Hepatocyte (in vitro differentiated cells): Measurements from ENCODE around the gene DHRS7. TPM values are rescaled to one million over a fixed set of nuclear protein-coding genes. Genes with fewer than 3 reads are reported as not detected.

Source experiments
- DNase-seq: peaks from one replicate; pipeline ENCODE4 v3.0.0-alpha.2; 2016; ENCODE audit warnings: low spot score
- H2AFZ ChIP-seq: fragments of 200-600 bp; sonication (generic); 2 replicates; pipeline ENCODE4 v1.6.0; 2016; ENCODE audit warnings: antibody characterized with exemption, mild to moderate bottlenecking
- H3K27ac ChIP-seq: fragments of 200-600 bp; sonication (generic); 2 replicates; pipeline ENCODE4 v1.5.1; 2016; ENCODE audit warnings: mild to moderate bottlenecking
- H3K27me3 ChIP-seq: fragments of 200-600 bp; sonication (generic); 2 replicates; pipeline ENCODE4 v1.6.1; 2016
- H3K36me3 ChIP-seq: fragments of 200-600 bp; sonication (generic); replicated peaks from 2 replicates; pipeline ENCODE4 v1.5.1; 2016; ENCODE audit warnings: low read depth; ENCODE audit not compliant: insufficient read depth
- H3K4me1 ChIP-seq: fragments of 200-600 bp; sonication (generic); 2 replicates; pipeline ENCODE4 v1.5.1; 2016; ENCODE audit warnings: mild to moderate bottlenecking, moderate library complexity; ENCODE audit not compliant: insufficient read depth
- H3K4me2 ChIP-seq: fragments of 200-600 bp; sonication (generic); 2 replicates; pipeline ENCODE4 v1.6.0; 2016
- H3K4me3 ChIP-seq: fragments of 200-600 bp; sonication (generic); 2 replicates; pipeline ENCODE4 v1.5.1; 2016; ENCODE audit warnings: mild to moderate bottlenecking
- H3K79me2 ChIP-seq: fragments of 200-600 bp; sonication (generic); 2 replicates; pipeline ENCODE4 v1.6.0; 2017; ENCODE audit warnings: mild to moderate bottlenecking
- H3K9me2 ChIP-seq: fragments of 200-600 bp; sonication (generic); replicated peaks from 2 replicates; pipeline ENCODE4 v1.6.0; 2017; ENCODE audit warnings: mild to moderate bottlenecking; ENCODE audit not compliant: insufficient read depth
- H3K9me3 ChIP-seq: fragments of 200-600 bp; sonication (generic); 2 replicates; pipeline ENCODE4 v1.5.1; 2016; ENCODE audit warnings: low read depth, mild to moderate bottlenecking
- H4K20me1 ChIP-seq: fragments of 200-600 bp; sonication (generic); 2 replicates; pipeline ENCODE4 v1.6.0; 2016; ENCODE audit warnings: mild to moderate bottlenecking; ENCODE audit not compliant: insufficient read depth, poor library complexity, severe bottlenecking
- EZH2 ChIP-seq: fragments of 200-600 bp; sonication (generic); IDR thresholded peaks from 2 replicates; pipeline ENCODE4 v1.6.1; 2016; ENCODE audit warnings: antibody characterized with exemption, mild to moderate bottlenecking, borderline replicate concordance
- EZH2phosphoT487 ChIP-seq: fragments of 200-600 bp; sonication (generic); IDR thresholded peaks from one replicate; pipeline ENCODE4 v1.6.1; 2018; ENCODE audit warnings: antibody characterized with exemption, mild to moderate bottlenecking, low read depth, moderate library complexity; ENCODE audit not compliant: unreplicated experiment, severe bottlenecking
- WGBS: methylation state at CpG from one replicate; pipeline ENCODE4 v1.1.6; 2016; ENCODE audit warnings: low lambda C conversion rate; ENCODE audit errors: missing lambda C conversion rate; 5-methylcytosine and 5-hydroxymethylcytosine counted together
- polyA plus RNA-seq: library from polyadenylated mRNA; unstranded; fragments of >200 nt; fragmentation: Nextera tagmentation; extraction: Ambion mirVana; gene quantifications from 2 replicates; pipeline ENCODE4 v1.2.1, GENCODE V29; 2016
- total RNA-seq: library from RNA; depleted of rRNA; stranded (reverse); fragments of >200 nt; gene quantifications from 2 replicates; pipeline ENCODE4 v1.2.3, GENCODE V29; 2014
- TF ChIP-seq, protein P1 (sequence below): fragments of 200-600 bp; sonication (generic); IDR thresholded peaks from 2 replicates; pipeline ENCODE4 v1.5.1; 2016; ENCODE audit warnings: antibody characterized with exemption, mild to moderate bottlenecking; ENCODE audit not compliant: poor library complexity

The DHRS7 gene
- total and polyA plus RNA-seq, 2 experiments from 2014 or later = 389 TPM

DNA sequence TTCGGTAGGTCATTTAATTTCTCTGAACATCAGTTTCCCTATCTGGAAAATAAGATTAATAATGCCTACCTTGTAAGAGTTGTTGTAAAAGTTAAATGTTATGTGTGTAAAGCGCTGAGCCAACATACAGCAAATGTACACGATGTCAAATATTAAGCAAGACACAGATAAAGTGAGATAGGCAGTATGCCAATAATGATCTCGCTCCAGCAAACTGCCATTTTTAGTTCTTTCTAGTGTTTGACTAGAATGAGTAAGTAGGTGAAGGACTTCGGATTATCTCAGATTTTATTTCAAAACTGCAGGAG lies 840 bp downstream of the DHRS7 start:
- Histone ChIP-seq H3K36me3 (no peaks in the 10 kb centered on the region), H3K79me2 (peaks cover 49% of the 10 kb centered on the region), H3K27me3 (no peaks in the 10 kb centered on the region), H3K4me2 (peak overlapping the region; percentile 79), H3K4me3 (peak overlapping the region; percentile 94), H3K4me1 (peaks cover 7% of the 10 kb centered on the region), H3K27ac (peak overlapping the region; percentile 99), H2AFZ (peak overlapping the region; percentile 69), H4K20me1 (no peaks in the 10 kb centered on the region), H3K9me3 (no peaks in the 10 kb centered on the region), H3K9me2 (no peaks in the 10 kb centered on the region)
- DNase-seq = no peak
- 17% methylated on average over 5 of the region's 5 CpGs for WGBS
- TF ChIP-seq, protein P1, sequence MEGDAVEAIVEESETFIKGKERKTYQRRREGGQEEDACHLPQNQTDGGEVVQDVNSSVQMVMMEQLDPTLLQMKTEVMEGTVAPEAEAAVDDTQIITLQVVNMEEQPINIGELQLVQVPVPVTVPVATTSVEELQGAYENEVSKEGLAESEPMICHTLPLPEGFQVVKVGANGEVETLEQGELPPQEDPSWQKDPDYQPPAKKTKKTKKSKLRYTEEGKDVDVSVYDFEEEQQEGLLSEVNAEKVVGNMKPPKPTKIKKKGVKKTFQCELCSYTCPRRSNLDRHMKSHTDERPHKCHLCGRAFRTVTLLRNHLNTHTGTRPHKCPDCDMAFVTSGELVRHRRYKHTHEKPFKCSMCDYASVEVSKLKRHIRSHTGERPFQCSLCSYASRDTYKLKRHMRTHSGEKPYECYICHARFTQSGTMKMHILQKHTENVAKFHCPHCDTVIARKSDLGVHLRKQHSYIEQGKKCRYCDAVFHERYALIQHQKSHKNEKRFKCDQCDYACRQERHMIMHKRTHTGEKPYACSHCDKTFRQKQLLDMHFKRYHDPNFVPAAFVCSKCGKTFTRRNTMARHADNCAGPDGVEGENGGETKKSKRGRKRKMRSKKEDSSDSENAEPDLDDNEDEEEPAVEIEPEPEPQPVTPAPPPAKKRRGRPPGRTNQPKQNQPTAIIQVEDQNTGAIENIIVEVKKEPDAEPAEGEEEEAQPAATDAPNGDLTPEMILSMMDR = no peak
- TF ChIP-seq EZH2phosphoT487 (no peak), EZH2 (no peak)

DNA sequence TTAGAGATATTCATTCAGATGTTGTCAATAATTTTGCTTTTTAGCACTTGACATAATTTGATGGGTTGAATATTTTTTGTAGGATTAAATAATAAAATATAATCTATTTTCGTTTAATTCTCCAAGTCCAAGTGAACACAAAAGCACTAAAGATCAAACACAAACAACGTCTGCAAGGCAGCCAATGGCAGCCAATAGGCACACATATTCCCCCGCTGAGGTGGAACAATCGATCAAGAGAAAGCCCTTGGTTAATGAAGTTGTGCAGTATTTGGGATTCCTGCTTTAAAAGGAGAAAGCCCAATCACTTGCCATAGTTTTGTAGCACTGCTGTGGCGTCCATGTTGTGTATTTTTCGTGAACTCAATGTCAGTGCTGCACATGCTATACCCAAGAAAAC lies 1.5 kb downstream of the DHRS7 start:
- Histone ChIP-seq H2AFZ (peak overlapping the region; percentile 69), H3K4me1 (peaks cover 7% of the 10 kb centered on the region)

DNA sequence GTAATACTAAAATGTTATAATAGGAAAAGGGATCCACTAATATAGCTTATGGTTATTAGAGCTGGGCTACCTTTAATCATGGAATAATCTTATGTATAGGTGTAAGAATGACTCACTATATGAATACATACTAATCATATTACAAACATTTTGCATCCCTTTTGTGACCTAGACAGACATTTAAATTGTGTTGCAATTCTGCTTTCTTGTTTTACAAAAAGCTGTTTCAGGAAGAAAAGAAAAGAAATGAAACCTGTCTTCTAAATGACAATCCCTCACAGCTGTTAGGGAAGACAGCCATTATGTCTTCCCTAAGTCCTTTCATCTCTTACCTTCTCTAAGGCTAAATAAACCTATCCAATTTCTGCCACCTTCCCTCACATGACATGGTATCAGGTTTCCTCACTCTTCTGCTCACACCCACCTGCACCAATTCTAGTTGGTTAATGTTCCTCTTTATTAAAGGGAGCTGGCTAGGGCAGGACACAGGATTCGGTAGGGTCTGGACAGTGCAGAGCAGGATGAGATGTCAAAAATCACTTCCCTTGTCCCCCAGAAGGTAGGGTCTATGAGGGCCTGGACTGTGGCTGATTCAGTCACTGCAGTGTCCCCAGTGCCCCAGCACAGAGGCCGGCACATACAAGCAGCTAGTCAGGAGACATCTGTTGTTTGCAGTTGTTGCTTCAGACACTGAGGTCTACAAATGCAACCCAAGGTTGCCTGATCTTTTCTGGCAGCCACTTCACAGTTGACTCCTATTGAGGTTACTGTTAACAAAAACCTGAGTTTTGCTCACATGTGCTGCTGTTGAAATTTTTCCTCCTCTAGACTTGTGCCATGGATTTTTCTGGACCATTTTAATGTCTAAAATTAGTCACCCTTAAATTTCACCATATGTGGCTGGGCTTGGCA lies 3.7 kb downstream of the DHRS7 start:
- Histone ChIP-seq H3K36me3 (no peaks in the 10 kb centered on the region), H2AFZ (no peak overlapping the region), H3K27me3 (no peaks in the 10 kb centered on the region), H4K20me1 (peaks cover 12% of the 10 kb centered on the region), H3K4me3 (no peak overlapping the region), H3K4me1 (peaks cover 7% of the 10 kb centered on the region), H3K9me2 (no peaks in the 10 kb centered on the region), H3K4me2 (no peak overlapping the region), H3K79me2 (peaks cover 76% of the 10 kb centered on the region), H3K27ac (peak overlapping the region; percentile 16), H3K9me3 (no peaks in the 10 kb centered on the region)
- TF ChIP-seq, protein P1 = no peak
- TF ChIP-seq EZH2phosphoT487 (no peak), EZH2 (no peak)
- 56% methylated on average over 2 of the region's 2 CpGs for WGBS
- no peak for DNase-seq

More for the DNA sequence above, 1.5 kb downstream of the DHRS7 start:
- Histone ChIP-seq H3K4me3 (peak overlapping the region; percentile 94), H3K27ac (no peak overlapping the region), H3K79me2 (peaks cover 55% of the 10 kb centered on the region), H3K9me2 (no peaks in the 10 kb centered on the region), H3K27me3 (no peaks in the 10 kb centered on the region), H3K9me3 (no peaks in the 10 kb centered on the region), H4K20me1 (no peaks in the 10 kb centered on the region), H3K36me3 (no peaks in the 10 kb centered on the region), H3K4me2 (peak overlapping the region; percentile 79)
- TF ChIP-seq, protein P1 = no peak
- no peak for TF ChIP-seq EZH2
- no peak for TF ChIP-seq EZH2phosphoT487
- no peak for DNase-seq
- 48% methylated on average over 6 of the region's 6 CpGs for WGBS
